G401 (cell line): ENCODE data around the gene PI16. TPM values are rescaled to one million over a fixed set of nuclear protein-coding genes. Genes with fewer than 3 reads are reported as not detected.

Experiments
- DNase-seq: peaks from one replicate; pipeline ENCODE4 v3.0.0-alpha.2; 2015; ENCODE audit warnings: low spot score
- in situ Hi-C: cut with HindIII; loops from 2 replicates; pipeline ENCODE4 v1.10.0; 2016; ENCODE audit warnings: low sequenced_read_pairs, mixed read lengths
- total RNA-seq: library from RNA; depleted of rRNA; stranded (reverse); fragments of >200 nt; shearing (Covaris generic); gene quantifications from 2 replicates; pipeline ENCODE4 v1.2.3, GENCODE V29; 2014; rRNA removed

Gene PI16, protein sequence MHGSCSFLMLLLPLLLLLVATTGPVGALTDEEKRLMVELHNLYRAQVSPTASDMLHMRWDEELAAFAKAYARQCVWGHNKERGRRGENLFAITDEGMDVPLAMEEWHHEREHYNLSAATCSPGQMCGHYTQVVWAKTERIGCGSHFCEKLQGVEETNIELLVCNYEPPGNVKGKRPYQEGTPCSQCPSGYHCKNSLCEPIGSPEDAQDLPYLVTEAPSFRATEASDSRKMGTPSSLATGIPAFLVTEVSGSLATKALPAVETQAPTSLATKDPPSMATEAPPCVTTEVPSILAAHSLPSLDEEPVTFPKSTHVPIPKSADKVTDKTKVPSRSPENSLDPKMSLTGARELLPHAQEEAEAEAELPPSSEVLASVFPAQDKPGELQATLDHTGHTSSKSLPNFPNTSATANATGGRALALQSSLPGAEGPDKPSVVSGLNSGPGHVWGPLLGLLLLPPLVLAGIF
- total RNA-seq: not detected in 2 replicates

DNA sequence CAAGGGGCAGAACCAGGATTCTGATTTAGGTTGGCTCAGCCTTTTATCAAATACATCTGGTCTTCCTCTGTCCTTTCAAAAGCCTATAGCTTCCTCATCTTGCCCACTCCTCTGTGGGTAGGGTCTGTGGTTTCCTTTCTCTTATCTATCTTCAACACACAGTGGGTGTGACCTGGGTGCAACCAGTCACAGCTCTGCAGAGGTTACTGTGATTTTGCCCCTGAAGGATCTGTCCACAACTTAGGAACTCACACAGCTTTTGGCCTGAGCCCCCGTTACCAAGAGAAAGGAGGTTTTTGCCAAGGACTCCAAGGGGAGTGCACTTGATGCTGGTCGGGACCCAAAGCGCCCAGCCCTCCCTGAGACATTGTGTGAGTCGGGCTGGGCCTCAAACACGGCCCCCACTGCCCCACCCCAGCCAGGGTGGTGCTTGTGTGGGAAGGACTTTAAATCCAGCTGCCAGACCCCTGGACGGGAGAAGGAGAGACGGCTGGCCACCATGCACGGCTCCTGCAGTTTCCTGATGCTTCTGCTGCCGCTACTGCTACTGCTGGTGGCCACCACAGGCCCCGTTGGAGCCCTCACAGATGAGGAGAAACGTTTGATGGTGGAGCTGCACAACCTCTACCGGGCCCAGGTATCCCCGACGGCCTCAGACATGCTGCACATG is at the start of gene PI16:
PI16 (plus strand) TSS at position 477 of the 670 bp plus-strand sequence; CDS start at position 500, 23 bp downstream.
- in situ Hi-C loops: no loop called here
- DNase-seq: no peak

DNA sequence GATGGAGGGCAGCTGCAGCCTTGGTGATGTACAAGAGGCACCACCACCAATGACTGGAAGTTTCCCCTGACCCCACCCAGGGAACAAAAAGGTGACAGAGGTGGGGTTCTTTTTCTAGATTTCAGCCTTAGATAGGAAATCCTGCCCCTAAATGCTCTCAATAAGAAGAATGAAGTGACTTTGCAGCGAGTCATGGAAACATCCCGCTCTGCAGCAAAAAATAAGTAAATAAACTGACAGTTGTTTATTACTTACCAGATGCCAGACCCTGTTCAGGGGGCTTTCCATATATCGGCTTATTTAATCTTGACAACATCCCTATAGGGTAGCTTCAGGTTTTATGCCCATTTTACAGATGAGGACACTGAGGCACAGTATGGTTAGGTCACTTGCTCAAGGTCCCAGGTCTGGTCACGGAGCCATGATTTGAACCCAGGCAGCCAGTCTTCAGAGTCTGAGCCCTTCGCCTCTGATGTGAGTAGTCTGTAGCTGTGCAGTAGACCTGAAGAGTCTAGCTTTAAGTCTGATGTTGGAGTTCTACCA is 49.6 kb upstream of the PI16 start:
- DNase-seq: no peak
- in situ Hi-C loops: no loop called here

- in situ Hi-C loops: no loop called here
- DNase-seq: peak; percentile 88
These were observed 47.8 kb upstream of the PI16 start for GRCh38 chr6:36906539-36907325.

DNA sequence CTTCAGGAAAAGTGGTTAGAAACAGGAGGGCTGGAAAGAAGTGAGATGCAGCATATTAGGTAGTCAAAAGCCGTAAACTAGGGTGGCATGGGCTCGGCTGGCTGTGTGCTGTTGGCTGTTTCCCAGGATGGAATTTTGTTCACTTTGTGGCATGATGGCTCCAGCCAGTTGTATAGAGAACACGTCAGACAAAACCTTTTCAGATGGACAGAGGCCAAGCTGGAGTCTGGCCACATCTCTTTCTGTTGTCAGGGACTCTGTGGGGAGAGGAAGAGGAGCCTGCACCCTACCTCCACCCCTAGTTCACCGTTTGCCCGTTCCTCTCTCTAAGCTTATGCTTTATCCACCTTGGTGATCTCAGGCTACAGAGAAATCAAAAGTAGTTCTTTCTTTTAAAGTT is 46.8 kb upstream of the PI16 start:
- peak; percentile 62 for DNase-seq
- in situ Hi-C loops: no loop called here

DNA sequence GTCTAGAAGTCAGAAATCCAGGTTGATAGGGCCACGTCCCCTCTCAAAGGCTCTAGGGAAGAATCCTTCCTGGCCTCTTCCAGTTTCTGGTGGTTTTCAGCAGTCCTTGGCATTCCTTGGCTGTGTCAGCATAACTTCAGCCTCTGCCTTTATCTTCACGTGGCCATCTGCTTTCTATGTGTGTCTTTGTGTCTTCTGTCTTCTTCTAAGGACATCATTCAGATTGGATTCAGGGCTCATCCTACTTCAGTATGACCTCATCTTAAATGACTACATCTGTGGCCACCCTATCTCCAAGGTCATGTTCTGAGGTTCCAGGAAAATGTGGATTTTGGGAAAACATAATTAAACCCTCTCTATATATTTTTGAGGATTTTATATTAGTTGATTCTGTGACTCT is 45.8 kb upstream of the PI16 start:
- in situ Hi-C loops: no loop called here
- DNase-seq: no peak

DNA sequence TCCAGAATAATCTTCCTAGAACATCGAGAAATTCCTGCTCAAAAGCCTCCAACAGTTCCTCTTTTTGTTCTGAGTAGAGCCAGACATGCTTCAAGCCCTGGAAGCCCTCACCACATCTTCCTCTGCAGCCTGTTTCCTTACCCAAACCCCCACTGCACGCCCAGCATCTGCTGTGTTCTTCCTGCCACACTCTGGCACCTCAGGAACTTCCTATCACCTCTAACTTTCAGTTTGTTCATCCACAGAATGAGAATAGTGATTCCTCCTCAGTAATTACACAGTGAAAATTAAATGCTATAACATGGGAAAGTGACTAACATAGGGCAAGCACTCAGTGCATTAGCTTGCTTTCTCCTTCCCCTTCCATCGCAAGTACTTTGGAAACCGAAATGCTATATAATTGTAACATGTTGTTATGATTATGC is 42.5 kb upstream of the PI16 start:
- in situ Hi-C loops: no loop called here
- no peak for DNase-seq

GRCh38 chr6:36912586-36912985 is 42.0 kb upstream of the PI16 start:
- in situ Hi-C loops: no loop called here
- DNase-seq: no peak

- no peak for DNase-seq
- in situ Hi-C loops: no loop called here
These were observed 41.5 kb upstream of the PI16 start for GRCh38 chr6:36913082-36913481.

DNA sequence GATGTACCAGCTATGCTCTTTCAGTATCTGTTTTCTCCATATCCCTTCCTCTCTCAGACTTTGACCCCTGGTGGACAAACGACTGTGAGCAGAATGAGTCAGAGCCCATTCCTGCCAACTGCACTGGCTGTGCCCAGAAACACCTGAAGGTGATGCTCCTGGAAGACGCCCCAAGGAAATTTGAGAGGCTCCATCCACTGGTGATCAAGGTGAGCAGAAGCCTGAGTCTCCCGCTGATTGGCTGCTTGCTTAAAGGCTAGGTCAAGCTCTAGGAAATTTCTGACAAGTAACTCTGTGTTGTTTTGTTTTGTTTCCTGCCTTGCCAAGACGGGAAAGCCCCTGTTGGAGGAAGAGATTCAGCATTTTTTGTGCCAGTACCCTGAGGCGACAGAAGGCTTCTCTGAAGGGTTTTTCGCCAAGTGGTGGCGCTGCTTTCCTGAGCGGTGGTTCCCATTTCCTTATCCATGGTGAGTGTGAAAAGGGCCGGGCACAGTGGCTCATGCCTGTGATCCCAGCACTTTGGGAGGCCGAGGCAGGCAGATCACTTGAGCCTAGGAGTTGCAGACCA is 40.2 kb upstream of the PI16 start:
- DNase-seq: no peak
- in situ Hi-C loops: no loop called here

- no peak for DNase-seq
- in situ Hi-C loops: no loop called here
These were observed 38.9 kb upstream of the PI16 start for GRCh38 chr6:36915599-36915998.

DNA sequence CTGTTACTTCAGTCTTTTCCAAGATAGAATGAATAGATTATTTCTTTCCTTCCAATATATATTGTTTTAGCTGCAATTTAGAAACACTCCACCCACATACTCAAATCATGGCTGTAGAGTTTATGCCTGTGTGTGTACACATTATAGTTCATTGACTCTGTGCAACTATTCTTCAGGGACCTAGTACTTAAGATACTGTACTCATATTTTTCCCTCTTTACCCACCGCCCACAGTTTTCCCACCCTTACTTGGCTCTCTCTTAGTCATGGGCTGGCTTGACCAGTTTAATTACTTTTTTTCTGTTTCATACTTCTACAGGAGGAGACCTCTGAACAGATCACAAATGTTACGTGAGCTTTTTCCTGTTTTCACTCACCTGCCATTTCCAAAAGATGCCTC is 38.4 kb upstream of the PI16 start:
- in situ Hi-C loops: no loop called here
- no peak for DNase-seq

DNA sequence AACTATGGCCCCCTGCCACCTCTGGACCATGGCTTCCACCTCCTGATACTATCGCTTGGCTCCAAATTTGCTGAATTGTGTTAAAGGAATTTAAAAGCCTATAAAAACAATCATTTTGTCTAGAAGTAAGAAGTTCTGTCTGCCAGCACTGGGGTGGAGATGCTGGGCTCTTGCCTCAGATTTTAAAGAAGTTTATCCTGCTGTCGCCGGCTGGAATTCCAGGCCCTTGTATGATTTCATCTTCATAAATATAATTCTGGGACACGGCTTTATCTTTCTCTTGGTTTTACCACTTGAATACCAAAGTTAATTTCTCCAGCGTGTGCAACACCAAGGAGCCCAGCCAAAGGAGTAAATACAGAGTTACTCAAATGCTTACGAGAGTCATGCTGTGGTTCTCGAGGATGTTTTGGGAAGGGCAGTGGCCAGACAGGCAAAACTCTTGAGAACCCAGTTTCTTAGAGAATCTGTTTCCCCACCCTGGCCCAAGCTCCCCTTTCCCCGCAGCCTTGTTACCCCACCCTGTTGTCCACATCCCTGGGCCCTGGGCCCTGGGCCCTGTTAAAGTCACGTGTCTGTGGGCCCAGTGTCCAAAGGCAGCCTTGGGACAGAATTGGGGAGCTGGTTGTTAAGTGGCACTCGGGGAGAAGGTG is 36.9 kb upstream of the PI16 start:
- no peak for DNase-seq
- in situ Hi-C loops: no loop called here

DNA sequence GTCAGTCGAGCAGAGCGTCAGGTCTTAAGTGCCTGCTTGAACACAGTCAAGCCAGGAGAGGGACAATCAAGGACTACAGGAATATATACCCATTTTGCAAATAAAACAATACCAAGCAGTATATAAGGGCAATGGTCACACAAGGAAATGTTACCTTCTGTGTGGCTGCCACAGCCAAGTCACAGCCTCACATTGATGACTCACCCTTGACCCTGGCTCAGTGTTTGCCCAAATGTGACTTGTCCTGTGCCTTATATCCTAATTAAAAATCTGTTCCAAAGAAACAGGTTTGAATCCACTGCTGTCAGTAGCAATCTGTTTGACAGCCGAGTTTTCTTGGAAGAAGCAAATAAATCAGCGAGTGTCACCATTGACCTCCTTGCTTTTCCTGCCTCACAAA is 34.5 kb upstream of the PI16 start:
- no peak for DNase-seq
- in situ Hi-C loops: no loop called here

GRCh38 chr6:36920546-36920945 is 34.0 kb upstream of the PI16 start:
- in situ Hi-C loops: no loop called here
- no peak for DNase-seq

GRCh38 chr6:36924131-36924530 is 30.4 kb upstream of the PI16 start:
- in situ Hi-C loops: no loop called here
- DNase-seq: no peak

DNA sequence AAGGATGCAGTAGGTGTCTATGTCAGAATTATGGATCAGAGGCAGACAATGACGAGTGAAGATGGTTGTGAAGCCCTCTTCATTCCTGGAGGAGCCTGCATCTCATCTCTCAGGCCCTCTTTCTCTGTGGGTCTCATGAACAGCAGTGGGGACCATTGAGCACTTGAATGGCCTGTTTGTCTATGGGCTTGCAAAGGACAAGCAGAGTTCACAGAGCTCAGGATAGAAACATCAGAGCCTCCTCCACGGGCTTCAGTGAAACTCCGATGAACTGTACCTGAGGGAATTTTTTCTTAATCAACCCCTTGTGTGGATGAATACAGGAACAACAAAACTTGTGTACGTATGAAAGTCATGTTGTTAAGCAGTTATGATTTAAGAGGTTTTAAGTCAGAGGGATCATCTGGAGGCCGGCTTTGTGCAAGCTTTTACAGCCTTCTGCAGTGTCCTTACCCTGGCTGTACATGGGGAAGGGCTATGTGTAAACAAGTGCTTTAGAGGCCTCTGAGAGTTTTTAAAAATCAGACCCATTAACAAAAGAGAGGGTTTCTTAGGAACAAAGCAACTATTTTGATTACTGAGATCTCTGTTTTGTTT is 29.7 kb upstream of the PI16 start:
- DNase-seq: no peak
- in situ Hi-C loops: no loop called here

DNA sequence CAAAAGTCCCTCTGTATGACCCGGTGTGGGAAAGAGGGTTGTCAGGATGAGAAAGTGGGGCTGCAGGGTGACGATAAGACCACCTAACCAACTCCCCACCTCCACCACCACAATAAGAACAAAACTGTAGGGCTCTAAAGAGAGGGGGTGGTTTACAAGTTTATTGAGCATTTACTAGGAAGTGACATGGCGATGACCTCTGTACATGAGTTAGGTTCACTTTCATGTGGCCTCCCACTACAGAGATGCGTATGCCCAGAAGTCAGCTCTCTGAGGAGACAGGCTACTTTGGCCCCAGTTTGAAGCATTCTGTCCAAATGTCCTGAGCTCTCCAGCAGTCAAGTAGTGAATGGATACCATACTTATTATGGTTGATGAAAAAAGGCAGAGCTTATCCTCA is 28.7 kb upstream of the PI16 start:
- in situ Hi-C loops: no loop called here
- no peak for DNase-seq

- DNase-seq: no peak
- in situ Hi-C loops: no loop called here
These were observed 27.6 kb upstream of the PI16 start for GRCh38 chr6:36926708-36927513.
